HG02763 (cell line): ENCODE measurements around the gene ERN1.

ENCODE experiments used
- ATAC-seq: cut with Tn5 transposase; IDR thresholded peaks from one replicate; pipeline ENCODE4 v1.9.1; 2021; ENCODE audit warnings: mild to moderate bottlenecking, moderate library complexity; ENCODE audit not compliant: unreplicated experiment

Gene ERN1

DNA sequence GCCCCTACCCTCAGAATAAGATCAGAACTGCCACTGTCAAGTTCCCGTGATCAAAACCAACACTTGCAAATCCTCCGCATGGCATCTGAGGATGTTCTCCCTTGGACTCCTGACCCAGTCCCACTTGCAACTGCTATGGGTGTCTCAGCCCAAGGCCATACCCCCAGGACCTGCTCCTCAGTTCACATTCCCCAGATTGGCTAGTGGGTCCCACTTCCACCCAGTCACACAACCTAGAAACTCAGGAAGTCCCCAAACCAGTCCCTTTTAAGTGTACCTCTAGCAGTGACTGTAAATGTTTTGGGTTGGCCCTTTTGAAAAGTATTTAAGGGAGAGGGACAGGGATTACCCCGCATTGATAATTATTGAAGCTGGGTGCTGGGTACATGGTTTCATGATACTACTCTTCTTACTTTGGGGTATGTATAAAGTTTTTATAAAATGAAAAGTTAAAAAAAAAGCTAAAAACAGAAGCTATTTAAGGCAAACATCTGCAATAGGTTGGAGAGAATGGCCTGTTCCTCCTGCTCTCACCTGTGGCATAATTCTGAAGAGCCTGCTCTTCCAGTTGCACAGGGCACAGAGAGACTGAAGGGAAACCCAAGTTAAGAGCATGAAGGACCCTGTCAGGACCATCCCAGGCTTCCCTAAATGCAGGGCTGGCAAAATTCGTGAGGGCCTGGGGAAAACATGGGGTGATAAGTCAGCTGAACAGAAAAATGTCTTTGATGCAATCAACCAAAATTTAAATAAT, 42.5 kb downstream of the ERN1 start:
- ATAC-seq, result no peak

DNA sequence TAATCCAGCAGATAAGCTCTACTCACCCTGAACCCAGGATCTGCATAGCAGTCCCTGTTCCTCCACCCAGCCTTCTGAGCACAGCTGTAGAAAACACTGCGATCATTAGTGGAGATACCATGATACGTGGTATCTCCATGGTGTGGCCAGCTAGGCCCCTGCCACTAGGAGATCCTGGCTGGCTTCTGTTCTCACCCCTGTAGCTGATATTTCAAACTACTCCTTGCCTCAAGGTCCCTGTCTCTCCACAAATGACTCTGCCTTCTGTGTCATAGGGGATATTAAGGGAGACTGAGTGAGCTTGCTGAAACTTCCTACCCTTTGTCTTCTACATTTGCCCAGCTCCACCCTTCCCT, 44.3 kb downstream of the ERN1 start:
- ATAC-seq, result no peak

DNA sequence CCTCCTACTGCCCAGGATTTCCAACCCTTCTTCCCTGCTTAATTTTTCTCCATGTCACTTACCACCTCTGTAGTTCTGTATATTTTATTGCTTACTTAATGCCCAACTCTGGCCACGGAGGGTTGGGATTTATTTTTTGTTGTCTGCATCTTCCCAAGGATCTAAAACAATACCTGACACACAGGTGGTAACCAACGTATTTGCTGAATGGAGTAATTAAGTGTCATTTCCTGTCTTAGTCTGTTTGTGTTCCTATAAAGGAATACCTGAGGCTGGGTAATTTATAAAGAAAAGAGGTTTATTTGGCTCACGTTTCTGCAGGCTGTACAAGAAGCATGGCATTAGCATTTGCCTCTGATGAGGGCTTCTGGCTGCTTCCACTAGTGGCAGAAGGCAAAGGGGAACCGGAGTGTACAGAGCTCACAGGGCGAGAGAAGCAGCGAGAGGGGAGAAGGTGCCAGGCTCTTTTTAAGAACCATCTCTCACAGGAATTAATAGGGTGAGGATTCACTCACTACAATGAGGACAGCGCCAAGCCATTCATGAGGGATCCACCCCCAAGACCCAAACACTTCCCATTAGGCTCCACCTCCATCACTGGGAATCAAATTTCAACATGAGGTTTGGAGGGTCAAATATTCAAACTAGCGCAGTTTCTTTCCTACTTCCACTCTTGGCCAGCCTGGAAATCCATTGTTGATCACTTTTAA, 44.8 kb downstream of the ERN1 start:
- ATAC-seq, result no peak

DNA sequence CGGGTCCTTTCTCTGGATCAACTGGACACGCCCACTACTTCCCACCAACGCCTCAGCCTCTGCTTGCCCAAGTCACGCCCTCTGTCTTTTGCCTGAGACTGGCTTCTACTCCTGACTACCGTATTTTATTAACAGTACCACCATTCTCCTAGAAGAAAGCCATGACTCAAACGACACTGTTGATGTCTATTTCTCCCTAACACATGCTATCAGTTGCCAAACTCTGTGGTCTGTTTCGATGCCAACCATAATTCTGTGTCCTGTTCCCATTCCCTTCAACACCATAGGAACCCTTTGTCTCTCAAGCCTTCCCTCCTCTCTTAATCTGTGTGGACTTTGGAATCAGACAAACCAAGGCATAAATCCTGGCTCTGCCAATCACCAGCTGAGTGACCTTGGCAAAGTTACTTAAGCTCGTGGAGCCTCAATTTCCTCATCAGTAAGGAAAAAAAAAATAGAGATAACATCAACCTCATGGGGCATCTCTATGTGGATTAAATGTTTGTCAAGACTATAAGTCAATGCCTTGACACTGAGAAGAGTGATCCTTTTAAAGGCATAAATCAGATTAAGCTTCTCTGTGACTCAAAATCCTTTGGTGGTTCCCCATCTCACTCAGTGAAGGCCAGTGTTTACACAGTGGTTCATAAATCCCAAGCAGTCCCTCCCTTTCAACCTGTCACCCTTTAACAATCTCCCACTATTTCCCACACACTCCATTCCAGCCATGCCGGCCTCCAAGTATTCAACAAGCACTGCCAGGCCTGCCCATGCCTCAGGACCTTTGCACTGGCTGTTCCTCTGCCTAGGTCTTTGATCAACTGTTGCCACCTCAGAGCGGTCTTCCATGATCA, 45.6 kb downstream of the ERN1 start:
- no peak for ATAC-seq

DNA sequence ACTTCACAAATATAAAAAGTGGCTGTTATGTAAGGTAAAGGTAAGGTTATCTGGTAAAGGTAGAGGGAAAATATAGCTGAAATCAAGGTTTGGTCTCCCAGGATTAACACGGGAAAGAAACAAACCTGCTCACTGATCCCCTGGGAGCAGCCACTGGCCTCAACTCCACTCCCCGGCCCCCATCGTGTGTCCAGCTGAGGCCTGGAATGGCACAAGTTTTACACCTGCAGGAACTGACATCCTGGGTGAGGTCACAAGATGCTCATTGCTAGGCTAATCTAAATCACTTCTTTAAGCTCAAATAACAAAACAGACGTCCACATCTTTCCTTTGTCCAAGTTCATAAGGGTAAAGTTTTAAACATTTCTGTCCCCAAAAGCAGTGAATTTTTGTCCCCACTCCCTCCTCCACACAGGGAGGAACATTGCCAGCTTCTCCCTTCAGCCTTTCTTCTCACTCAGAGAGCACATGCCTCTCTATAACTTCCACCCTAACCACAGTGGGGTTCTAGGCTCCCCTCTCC, 46.3 kb downstream of the ERN1 start:
- ATAC-seq, result no peak

DNA sequence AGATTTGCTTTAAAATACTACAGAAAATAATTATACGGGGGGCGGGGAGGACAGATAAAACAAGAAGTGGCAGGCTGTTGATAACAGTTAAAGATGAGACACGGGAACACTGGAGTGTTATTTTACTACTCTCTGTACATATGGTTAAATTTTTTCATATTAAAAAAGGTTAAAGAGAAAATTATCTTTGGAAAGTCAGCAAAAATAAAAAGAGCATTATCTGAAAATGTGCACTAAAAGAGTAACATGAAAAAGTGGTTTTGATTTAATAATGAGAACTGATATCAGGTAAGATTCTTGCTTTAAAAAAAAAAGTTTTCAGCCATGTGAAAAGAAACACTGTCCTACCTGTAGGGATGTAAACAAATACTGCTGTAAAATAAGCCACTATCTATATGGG, 46.9 kb downstream of the ERN1 start:
- no peak for ATAC-seq

DNA sequence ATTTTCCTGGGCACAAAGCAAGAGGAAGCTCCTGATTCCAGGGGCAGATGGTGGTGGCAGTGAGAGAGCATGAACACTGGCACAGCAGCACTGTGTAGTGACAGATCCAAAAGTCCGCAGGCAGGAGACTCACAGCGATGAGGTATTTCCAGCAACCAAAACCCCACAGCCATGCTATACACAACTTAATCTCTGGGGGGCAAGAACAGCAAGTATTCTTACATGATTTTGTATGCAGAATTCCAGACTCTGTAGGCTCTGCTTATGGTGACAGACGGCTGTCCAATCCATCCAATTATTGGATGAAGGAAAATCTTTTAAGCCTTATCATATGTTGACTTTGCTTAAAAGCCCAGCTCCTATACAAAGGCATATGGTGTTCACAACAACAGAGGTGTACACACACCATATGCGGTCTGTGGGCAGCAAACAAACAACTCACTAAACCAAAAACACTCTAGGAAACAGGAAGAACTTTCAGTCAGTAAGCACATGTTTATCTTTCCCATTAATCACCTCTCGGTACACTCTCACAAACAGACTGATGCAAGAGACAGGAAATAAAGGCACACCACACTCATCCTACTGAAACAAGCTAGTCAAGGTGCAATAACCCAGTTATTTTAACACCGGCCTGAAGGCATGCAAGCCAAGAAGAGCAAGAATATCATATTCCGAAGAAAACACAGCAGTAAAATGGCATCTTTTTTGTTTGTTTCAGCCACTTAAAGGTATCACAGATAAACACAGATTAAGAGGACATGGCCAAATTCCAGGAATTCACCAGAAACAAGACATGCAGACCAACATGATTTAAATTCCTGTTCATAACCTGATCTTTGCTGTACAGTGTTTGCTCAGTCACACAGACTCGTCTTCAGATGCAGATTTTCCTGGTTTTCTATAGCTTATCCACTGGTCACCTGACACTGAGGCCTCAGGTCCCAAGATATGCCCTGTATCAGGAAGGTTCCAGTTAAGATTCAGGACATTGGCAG, 47.8 kb downstream of the ERN1 start:
- ATAC-seq, result peak; percentile 63

DNA sequence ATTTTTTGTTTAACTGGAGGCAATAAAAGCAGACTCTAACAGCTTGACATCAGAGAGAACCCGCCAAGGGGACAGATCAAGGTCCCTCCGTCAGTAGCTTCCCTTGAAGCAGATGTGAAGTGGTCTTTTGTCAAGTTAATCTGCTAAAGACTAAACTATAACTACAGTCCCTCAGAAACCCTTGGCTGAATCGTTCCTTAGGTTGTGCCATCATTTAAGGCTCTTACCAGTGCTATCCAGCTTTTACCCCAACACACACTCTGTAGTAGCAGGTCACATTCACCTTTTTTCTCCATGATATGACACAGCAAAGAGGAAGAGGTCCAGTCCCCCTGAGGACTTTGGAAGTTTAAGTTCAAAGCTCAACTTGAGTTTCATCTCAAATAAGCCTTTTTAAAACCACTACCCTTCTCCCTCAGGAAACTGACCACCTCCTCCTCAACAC, 49.7 kb downstream of the ERN1 start:
- no peak for ATAC-seq

DNA sequence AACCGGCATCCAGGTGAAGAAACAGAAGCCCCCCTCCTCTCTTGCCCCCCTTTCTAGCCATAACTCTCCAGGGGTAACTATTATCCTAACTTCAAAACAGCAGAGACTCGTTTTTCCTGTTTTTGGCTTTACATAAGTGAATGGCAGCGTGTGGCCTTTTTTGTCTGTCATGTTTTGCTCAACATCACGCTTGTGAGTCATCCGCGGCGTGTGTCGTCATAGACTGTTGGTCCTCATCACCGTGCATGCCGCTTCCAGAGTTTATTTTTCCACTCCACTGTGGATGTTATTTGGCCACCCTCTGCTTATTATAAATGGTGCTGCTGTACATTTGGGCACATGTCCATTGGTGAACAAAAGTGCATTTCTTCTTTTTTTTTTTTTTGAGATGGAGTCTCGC, 52.6 kb downstream of the ERN1 start:
- ATAC-seq, result no peak

DNA sequence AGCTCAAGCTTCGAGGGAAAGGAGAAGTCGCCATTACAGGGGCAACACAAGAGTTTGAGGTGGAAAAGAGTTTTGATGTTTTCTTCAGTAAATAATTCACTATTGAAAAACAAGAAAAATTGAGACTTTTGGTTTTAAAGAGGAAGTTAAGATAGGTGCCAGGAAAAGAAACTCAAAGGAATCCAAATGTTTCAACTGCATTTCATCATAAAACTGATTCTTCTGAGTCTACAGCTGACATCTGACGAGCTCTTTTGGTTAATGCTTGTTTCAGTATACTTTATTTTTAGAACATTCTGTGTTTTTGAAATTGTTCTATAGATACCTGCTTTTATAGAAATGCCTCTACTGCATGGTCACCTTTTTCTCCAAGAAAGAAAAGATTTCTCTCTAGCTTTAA, 54.0 kb downstream of the ERN1 start:
- ATAC-seq, result no peak

DNA sequence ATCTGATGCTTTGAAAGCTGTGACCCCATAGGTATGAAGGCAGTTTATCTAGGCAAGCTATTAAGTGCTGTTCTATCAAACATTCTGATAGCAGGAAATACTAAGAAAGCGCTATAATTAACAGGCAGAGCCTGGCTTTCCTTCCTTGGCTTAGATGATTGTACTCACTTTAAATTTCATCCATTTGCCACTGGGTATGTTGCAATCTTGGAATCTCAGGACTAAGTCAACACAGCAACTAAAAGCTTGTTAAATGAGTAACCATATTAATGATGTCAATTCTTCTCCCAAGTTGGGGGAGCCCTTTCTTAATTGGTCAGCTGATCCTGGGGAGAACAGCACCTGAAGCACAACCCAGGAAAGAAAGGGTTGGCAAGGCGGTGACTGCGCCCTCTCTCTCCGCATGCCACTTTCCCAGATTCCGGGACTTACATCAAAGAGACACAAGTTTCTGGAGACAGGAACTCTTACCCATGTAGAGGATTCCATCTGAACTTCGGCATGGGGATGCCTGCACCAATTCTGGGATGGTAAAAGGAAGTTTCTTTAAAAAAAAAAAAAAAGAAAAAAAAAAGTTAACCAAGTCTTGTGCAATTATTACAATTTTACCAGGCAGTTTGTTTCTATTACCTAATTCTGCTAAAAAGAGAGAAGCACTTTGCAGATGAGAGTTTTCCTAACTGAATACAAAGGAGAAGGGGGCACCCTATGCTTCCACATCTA, 55.1 kb downstream of the ERN1 start:
- peak; percentile 14 for ATAC-seq

DNA sequence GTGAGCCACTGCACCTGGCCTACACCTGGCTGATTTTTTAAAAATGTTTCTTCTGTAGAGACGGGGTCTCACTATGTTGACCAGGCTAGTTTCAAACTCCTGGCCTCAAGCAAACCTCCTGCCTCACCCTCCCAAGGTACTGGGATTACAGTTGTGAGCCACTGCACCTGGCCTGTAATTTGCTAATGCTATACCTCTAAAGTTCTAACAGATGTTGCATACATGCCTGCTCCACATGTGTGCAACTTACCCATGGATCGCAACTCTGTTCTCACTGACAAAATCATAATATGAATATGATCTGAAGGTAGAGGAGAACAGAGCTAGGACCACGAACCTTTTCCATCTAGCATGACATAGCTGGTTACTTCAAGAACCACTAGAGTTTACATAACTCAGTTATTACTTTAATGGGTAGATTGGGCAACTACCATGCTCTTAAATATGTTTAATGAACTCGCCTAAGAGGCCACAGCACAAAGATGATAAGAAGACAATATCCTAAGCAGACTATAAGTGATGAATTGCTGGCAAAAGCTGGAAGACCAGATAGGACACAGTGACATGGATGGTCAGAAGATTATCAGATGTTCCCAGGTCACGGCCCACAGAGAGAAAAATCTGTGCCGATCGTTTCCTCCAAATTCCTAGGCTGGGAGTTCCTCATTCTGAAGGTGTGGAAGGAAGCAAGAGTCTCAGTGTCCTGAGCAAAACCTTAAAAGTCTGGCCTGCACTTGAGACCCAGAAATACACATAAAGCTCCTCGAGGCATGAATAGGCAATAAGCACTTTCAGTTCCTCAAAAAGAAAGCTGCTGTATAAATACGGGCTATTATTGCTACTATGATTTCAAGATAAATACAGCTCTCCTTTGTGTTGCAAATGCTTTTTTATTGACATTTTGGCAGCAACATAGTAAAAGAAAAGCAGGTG, 55.9 kb downstream of the ERN1 start:
- ATAC-seq, result peak; percentile 76

DNA sequence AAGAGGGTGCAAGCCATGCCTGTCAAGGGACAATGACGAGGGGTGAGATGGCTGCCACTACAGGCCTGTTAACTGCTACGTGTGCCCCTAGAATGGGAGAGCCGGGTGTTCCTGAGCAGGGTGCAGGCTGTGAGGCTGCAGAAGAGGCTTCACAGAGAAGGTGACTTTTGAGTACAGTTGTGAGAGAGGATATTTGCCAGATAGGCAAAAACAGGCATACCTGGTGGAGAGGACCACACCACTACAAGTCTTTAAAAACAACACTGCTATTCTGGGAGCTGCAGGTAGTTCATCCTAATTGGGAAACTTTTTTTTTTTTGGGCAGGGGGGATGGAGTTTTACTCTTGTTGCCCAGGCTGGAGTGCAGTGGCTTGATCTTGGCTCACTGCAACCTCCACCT, 58.8 kb downstream of the ERN1 start:
- ATAC-seq, result no peak

DNA sequence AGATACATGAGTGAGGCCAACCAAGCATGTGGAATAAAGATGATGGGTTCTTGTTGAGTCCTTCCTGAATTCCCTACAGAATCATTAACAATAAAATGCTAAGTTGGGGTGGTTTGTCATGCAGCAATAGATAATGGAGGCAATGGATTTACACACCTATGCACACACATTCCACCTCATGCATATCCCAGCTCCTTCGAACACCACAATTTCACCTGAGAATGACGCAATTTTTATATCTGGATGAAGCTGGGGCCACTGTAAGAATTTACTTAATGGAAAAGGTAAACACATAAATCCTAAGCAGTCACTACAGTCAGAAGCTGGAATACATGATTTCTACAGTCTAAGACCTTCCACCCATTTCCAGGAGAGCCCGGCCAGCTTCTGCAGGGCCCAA, 59.7 kb downstream of the ERN1 start:
- no peak for ATAC-seq

DNA sequence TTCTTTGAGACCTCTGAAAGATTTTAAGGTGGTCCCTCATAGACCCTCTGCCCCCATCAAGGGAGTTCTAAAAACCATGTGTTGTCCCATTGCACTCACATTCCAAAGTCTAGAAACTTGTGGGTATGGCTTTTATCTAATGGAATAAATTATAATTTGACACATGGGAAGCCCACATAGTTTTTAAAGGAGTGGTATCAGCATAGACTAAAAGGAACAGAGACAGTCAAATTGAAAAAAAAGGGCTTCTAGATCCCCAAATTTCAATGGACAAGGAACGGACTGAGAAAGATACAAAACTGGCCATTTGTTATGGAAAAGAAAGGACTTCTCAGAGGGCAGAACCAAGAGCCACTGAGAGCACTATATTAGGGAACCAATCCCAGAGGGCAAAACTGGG, 60.8 kb downstream of the ERN1 start:
- no peak for ATAC-seq

DNA sequence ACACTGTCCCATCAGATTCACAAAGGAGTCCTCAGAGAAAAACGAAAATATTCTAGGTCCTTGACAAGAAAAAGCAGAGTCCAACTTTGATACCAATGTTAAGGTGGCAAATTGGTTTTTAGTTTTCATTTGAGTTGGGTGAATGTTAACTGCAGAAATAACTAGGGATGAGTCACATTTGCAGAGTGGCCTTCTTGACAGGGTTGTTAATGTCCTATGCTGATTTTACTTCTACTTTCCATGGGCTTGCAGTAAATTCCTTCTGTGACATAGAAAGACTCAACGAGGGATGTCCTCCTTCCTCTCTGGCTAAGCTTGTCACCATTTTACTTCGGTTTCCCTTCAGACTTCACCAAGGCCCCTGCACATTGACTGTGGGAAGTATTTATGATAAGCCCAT, 62.3 kb downstream of the ERN1 start:
- no peak for ATAC-seq

DNA sequence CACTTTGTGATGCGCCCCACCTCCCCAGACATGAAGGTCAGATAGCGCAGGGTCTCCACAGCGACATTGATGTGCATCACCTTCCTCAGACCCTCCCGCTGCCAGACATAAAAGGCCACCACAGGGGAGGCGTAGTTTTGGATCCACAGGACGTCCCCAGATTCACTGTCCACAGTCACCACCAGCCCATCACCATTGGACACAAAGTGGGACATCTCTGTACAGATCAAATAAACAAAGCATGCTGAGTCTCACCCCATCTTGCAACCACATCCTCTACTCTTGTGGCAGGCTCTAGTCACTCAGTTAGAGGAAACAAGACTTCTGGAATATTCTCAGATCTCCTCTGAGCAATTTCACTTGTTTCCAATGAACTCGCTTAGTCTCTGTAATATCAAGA, 63.2 kb downstream of the ERN1 start:
- ATAC-seq, result no peak

DNA sequence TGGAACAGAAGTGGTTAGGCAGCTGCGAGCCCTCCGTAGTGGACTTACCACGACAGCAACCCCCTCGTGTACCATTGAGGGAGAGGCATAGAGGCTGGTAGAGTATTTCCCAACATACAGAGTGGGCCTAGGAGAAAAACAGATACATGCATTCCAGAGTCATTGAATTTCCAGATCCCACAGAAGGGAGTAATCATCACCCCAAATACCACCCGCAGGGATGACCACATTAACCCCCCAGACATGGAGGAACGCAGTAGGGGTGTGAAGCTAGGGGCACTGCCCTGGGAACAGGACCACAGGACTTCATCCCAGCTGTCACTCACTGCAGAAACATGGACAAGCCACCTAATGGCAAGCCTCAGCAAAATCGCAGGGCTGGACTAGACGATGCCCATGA, 64.8 kb downstream of the ERN1 start:
- ATAC-seq, result no peak

DNA sequence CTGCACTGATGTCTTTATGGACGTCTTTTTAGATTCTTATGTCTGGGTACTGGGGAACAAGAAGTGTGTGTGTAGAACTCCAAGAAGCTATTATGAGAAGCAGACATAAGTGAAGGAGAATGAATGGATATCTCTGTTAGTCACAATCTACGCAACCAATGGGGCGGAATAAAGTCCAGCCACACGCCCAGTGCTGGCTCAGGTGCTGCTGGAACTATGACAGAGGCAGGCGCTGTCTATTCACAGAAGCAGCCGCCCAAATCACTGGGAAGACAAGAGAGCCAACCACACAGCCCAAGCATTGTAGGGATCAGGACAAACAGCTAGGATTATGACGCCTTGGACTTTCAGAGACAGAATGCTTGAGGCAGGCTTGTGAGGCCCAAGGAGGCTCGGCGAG, 65.6 kb downstream of the ERN1 start:
- ATAC-seq, result no peak
